Memory B cell (primary cell): ENCODE results near the gene MITF.

Source experiments
- ATAC-seq: fragments of 150-1000 bp; cut with Tn5 transposase; 2 replicates; pipeline ENCODE4 v1.10.0; 2021; ENCODE audit warnings: low read depth, mild to moderate bottlenecking, moderate library complexity
- DNase-seq, 2 donors: peaks; one replicate each; pipeline ENCODE4 v3.0.0; 2022; ENCODE audit warnings: low spot score in 2 of 2
- H3K27ac Mint-ChIP-seq: one replicate; pipeline ENCODE4 v1.8.0; 2022; ENCODE audit warnings: mild to moderate bottlenecking, moderate library complexity, mixed read lengths
- H3K27me3 Mint-ChIP-seq: one replicate; pipeline ENCODE4 v1.8.0; 2022; ENCODE audit warnings: mixed read lengths
- H3K36me3 Mint-ChIP-seq: one replicate; pipeline ENCODE4 v1.8.0; 2022; ENCODE audit warnings: mild to moderate bottlenecking, mixed read lengths
- H3K4me1 Mint-ChIP-seq: one replicate; pipeline ENCODE4 v1.8.0; 2022; ENCODE audit warnings: mixed read lengths
- H3K4me3 Mint-ChIP-seq: one replicate; pipeline ENCODE4 v1.8.0; 2022; ENCODE audit warnings: mild to moderate bottlenecking, moderate library complexity, mixed read lengths
- H3K9me3 Mint-ChIP-seq: one replicate; pipeline ENCODE4 v1.8.0; 2022; ENCODE audit warnings: mixed read lengths

The MITF gene

DNA sequence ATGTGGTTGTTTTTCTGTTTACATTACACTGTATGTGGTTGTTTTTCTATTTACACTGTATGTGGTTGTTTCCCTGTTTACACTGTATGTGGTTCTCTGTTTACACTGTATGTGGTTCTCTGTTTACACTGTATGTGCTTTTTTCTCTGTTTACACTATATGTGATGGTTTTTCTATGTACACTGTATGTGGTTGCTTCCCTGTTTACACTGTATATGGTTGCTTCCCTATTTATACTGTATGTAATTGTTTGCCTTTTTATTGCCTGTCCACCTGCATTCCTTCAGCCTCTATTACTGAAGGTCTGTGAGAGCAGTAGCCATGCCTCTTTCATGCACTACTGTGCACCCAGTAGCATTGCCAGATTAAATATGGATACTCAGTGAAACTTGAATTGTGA lies 94.3 kb downstream of the MITF start:
- Mint-ChIP-seq H3K36me3 (no peaks in the 10 kb centered on the region), H3K9me3 (peaks cover 6% of the 10 kb centered on the region), H3K27me3 (no peaks in the 10 kb centered on the region), H3K4me1 (no peaks in the 10 kb centered on the region), H3K4me3 (no peak overlapping the region), H3K27ac (no peak overlapping the region)
- DNase-seq = no peak
- no peak for ATAC-seq

DNA sequence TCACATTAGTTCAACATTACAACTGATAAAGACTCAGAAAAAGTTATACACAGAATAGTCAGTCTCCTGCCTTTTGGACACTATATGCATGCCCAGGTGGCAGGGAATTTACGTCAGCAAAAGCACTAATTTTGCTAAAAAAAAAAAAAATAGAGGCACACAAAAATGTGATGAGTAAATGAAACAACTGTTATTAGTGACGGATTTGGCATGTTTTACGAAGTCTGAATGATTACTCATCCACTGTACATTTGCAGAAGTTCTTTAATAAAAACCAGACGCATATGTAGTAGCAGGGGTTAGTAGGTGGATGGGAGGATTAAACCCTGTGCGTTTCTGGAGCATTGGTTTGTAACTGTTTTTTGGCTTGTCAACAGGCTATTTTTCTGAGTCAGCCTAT lies 99.0 kb downstream of the MITF start:
- no peak overlapping the region for H3K27ac Mint-ChIP-seq
- no peaks in the 10 kb centered on the region for H3K27me3 Mint-ChIP-seq
- no peak for DNase-seq
- H3K4me3 Mint-ChIP-seq = no peak overlapping the region
- H3K36me3 Mint-ChIP-seq = no peaks in the 10 kb centered on the region
- H3K9me3 Mint-ChIP-seq = peaks cover 7% of the 10 kb centered on the region
- no peaks in the 10 kb centered on the region for H3K4me1 Mint-ChIP-seq
- no peak for ATAC-seq

DNA sequence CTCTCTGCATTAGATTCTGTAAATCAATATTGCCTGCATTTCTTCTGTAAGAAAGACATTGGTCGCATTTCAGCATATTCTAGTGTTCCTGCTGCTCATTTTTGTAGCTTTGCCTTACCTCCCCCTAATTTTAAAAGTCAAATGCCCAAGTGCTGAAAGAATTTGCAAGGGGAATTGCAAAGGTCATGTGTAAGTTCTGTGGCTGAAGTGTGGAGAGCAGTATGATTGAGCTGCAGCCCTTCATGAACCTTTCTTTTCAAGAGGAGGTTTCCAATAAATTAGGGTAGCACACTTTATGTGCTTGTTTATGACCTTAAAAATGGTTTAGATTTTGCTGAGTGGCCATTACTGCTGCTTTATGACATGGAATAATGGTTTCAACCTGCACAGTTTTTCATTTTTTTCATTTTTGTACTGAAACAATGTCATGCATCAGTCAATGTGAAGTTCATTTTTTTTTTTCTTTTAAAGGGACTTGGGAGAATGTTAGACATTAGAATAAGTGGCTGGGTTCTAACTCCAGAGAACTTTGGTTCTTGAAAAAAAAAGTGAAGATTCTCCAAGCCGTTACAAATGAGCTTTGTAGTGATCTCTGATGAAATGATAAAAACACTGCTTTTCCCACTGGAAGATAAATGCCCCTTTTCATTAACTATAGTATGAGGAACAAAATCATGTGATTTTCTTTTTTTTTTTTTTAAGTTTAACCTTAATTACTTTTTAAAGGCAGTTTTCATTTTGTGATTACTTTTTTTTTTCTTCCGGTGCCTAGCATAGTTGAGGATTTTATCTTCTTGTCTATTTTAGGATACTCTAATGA lies 99.6 kb downstream of the MITF start:
- Mint-ChIP-seq H3K36me3 (no peaks in the 10 kb centered on the region), H3K27me3 (no peaks in the 10 kb centered on the region), H3K4me1 (no peaks in the 10 kb centered on the region), H3K4me3 (no peak overlapping the region), H3K27ac (no peak overlapping the region), H3K9me3 (peaks cover 7% of the 10 kb centered on the region)
- DNase-seq = no peak
- ATAC-seq = no peak

DNA sequence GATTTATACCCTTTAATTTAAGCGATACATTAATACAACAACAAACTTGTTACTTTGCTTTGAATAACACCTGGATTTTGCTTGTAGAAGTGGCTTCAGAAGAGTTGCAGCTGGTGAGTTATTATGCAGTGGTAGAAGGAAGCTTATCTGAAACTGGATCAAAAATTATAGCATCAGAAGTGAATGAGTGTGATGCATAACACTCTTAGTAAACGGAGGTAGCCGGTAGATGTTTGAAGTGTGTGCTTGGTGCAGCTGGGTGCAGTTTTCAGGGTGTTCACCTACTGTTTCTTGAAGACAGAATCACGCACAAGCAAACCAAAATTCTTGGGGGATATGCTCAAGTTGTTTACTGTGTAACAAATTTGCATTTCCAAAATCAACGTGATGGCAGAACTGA lies 103.1 kb downstream of the MITF start:
- Mint-ChIP-seq H3K4me3 (no peak overlapping the region), H3K27ac (no peak overlapping the region), H3K9me3 (peaks cover 3% of the 10 kb centered on the region), H3K36me3 (no peaks in the 10 kb centered on the region), H3K27me3 (no peaks in the 10 kb centered on the region), H3K4me1 (no peaks in the 10 kb centered on the region)
- ATAC-seq (no peak), DNase-seq (no peak)

DNA sequence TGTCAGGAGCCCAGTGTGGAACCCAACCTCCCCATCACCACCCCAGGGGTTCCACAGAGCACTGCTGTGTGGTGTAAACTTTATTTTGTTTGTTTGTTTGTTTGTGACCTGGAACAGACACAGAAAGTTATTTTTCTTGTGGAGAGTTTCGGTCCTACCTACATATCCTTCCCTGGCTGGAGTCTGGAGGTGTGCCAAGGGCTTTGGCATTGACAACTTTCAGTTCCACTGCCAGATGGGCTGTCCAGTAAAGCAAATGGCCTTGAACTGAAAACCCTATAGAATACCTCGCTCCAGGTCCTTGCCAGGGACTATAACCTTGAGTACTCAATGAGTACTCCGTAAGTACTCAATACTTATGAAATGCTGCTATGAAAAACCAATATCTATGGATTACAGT lies 103.5 kb downstream of the MITF start:
- Mint-ChIP-seq H3K4me1 (no peaks in the 10 kb centered on the region), H3K36me3 (no peaks in the 10 kb centered on the region), H3K27me3 (no peaks in the 10 kb centered on the region), H3K27ac (no peak overlapping the region), H3K9me3 (peaks cover 3% of the 10 kb centered on the region), H3K4me3 (no peak overlapping the region)
- DNase-seq = no peak
- ATAC-seq = no peak

DNA sequence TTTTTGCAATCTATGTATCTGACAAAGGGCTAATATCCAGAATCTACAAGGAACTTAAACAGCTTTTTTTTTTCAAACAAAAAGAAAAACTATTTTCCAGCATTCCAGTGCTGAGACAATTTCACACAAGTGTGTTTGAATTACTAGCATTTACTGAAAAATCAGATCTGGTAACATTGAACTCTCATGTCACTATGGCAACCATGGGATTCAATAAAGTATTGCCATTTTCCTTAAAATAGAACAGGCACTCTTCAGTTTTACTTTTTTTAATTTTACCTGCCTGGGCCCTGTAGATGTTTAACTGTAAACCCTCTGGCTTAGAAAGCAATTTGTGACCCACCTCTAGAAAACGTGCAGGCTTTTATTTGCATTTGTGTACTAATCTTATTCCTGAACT lies 105.4 kb downstream of the MITF start:
- DNase-seq (no peak), ATAC-seq (no peak)
- peaks cover 3% of the 10 kb centered on the region for H3K9me3 Mint-ChIP-seq
- no peak overlapping the region for H3K27ac Mint-ChIP-seq
- no peak overlapping the region for H3K4me3 Mint-ChIP-seq
- no peaks in the 10 kb centered on the region for H3K27me3 Mint-ChIP-seq
- H3K4me1 Mint-ChIP-seq = no peaks in the 10 kb centered on the region
- no peaks in the 10 kb centered on the region for H3K36me3 Mint-ChIP-seq

DNA sequence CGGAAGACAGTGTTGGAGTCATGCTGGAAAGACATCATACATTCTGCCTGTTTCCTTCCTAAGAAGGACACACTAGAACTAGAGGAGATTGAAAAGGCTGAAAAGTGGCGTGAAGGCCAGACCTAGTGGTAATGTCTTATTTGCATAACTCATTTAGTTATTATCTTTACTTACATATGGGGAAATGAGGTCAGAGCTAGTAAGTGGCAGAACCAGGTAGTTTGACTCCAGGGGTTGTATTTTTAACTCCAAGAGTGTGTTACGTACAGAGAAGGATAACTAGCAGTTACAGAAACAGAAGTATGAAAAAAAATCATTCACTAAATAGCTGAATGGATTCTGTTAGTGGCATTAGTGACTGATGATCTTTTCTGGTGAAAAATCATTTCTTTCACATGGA lies 108.0 kb downstream of the MITF start:
- H3K27me3 Mint-ChIP-seq = no peaks in the 10 kb centered on the region
- H3K4me3 Mint-ChIP-seq = no peak overlapping the region
- H3K9me3 Mint-ChIP-seq = peaks cover 2% of the 10 kb centered on the region
- H3K4me1 Mint-ChIP-seq = no peaks in the 10 kb centered on the region
- H3K27ac Mint-ChIP-seq = no peak overlapping the region
- ATAC-seq (no peak), DNase-seq (no peak)
- H3K36me3 Mint-ChIP-seq = no peaks in the 10 kb centered on the region

DNA sequence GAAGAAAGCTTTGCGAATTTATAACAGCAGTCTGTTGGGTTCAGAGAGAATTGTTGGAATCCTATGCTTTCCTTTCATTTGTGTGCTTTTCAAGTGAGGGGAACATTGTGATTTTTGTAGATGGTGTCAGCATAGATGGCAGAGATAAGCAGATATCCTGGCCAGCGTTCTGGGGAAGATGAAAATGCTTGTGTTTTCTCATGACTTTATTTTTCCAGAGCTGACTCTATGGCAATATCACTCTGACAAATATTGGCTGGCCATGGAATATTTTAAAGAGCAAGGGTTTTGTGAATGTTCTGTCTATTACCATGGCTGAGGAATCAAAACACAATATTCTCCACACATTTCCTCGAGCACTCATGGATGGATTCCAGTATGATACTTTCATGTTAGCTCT lies 108.8 kb downstream of the MITF start:
- H3K9me3 Mint-ChIP-seq = no peaks in the 10 kb centered on the region
- DNase-seq = no peak

DNA sequence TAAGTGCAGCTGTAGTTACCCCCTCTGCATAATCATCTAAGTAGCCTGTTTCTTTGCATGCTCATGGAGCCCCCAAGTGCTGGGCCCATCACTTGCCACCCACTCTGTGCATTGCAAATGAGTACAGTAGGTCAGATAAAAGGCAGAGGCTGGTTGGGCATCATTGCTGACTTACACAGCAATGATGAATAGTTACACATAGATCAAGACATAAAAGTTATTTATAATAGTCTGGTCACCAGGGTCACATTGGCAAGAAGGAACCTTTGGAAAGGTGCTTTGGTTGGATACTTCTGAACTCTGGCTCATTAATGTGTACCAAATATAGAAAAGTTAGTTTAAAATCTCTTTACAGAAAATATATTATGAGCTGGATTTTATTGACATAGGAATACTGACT lies 111.6 kb downstream of the MITF start:
- ATAC-seq (no peak), DNase-seq (no peak)
- H3K27me3 Mint-ChIP-seq = no peaks in the 10 kb centered on the region
- H3K4me1 Mint-ChIP-seq = no peaks in the 10 kb centered on the region
- H3K27ac Mint-ChIP-seq = no peak overlapping the region
- H3K4me3 Mint-ChIP-seq = no peak overlapping the region
- H3K36me3 Mint-ChIP-seq = no peaks in the 10 kb centered on the region
- H3K9me3 Mint-ChIP-seq = no peaks in the 10 kb centered on the region

More for the DNA sequence above, 108.8 kb downstream of the MITF start:
- Mint-ChIP-seq H3K27me3 (no peaks in the 10 kb centered on the region), H3K4me1 (no peaks in the 10 kb centered on the region), H3K27ac (no peak overlapping the region), H3K36me3 (no peaks in the 10 kb centered on the region), H3K4me3 (no peak overlapping the region)
- no peak for ATAC-seq

DNA sequence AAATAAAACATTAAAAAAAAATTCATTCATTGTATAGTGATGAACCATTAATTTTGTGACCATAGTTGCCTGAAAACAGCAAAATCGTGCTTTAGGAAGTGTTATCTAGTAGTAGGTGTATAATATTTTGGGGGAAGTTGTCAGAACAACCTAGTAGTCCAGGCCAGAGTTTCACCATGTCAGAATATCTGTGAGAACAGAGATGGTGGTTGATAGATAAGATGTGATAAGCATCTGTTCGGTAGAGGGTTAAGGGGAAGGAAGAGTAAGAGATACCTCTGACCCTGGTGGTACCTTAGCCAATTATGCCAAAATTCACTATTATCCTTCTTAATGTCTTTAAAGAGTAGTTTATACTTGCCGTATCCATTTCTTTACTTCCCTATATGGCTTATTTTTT lies 113.8 kb downstream of the MITF start:
- DNase-seq = no peak
- no peak overlapping the region for H3K4me3 Mint-ChIP-seq
- H3K27me3 Mint-ChIP-seq = no peaks in the 10 kb centered on the region
- ATAC-seq = no peak
- H3K36me3 Mint-ChIP-seq = no peaks in the 10 kb centered on the region
- no peaks in the 10 kb centered on the region for H3K4me1 Mint-ChIP-seq
- H3K9me3 Mint-ChIP-seq = no peaks in the 10 kb centered on the region
- H3K27ac Mint-ChIP-seq = no peak overlapping the region

DNA sequence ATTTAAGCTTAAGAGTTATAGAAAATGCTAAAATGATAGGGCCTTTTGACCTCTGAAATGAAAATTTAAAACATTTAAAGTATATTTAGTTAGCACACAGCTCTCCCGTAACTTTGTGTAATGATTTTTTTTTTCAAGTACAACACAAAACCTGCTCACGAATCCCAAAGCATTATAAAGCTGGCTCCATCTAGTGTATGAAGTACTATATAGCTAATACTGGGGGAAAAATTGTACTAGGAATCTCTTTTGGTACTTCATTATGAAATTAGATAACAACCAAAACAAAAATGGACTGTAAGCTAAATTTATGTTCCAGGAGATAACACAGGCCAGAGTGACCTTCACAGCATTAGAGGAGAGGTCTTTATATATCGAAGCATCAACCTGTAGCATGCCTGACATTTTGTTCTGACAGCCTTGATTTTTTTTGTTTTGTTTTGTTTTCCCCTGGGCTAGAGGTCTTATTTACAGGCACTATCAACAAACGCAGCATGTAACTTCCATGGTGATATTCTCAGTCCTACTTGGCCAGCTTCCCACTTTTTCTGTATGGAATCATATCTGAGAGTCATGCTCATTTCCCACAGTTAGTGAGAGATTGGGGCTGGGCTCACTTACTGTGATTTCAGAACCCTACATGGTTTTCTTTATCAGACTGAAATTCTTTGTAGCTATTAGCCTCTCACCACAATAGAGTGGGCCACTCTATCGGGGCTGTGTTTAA lies 116.3 kb downstream of the MITF start:
- no peaks in the 10 kb centered on the region for H3K9me3 Mint-ChIP-seq
- no peaks in the 10 kb centered on the region for H3K4me1 Mint-ChIP-seq
- DNase-seq (no peak), ATAC-seq (no peak)
- no peaks in the 10 kb centered on the region for H3K36me3 Mint-ChIP-seq
- no peak overlapping the region for H3K27ac Mint-ChIP-seq
- no peaks in the 10 kb centered on the region for H3K27me3 Mint-ChIP-seq
- no peak overlapping the region for H3K4me3 Mint-ChIP-seq

DNA sequence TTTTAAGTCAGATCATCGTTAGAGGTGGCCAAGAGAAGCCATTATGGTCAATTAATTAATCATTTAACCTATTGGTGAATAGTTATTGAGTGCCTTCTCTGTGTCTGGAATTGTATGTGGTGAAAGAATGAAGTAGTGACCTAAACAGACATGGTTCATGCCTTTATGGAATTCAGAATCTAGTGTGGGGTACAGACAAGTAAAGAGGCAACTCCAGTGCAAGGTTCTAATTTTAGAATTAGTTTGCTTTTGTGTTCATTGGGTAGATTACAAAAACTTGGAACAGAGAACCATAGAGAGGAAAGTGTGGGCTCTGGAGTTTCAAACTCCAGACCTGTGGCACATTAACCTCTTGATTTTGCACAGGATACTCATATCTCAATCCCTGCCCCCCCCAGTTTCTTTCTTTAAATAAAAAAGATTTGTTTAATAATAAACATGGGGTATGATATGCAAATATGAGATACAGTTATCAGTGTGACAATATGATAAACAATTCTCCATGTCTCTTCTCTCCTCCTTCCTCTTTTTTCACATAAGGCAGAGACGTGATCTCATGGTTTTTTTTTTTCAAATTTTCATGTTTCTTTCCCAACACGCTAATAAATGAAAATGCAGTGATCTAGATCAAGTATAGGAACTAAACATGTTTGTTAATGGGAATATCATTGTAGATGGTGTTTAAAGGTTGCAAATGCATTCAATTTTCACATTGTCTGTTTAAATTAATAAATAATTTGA lies 117.9 kb downstream of the MITF start:
- ATAC-seq (no peak), DNase-seq (no peak)
- Mint-ChIP-seq H3K9me3 (no peaks in the 10 kb centered on the region), H3K27ac (no peak overlapping the region), H3K4me1 (no peaks in the 10 kb centered on the region), H3K4me3 (no peak overlapping the region), H3K36me3 (no peaks in the 10 kb centered on the region), H3K27me3 (no peaks in the 10 kb centered on the region)

DNA sequence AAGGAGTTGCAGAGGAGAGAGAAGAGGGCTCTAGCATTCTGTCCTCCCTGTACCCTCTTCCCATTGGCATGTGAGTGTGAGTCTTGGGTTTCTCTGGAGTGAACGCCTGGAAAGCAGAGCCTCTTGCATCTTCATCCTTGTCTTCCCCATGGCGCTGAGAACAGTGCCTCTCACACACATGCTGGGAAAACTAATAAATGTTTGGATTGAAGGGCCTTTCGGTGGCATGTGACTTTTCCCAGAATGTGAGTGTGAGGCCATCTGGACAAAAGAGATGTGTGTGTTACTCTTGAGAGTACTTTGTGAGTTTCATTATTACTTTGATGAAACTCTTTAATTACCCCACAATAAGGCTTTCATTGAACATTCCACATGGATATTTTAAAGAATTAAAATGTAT lies 122.3 kb downstream of the MITF start:
- no peaks in the 10 kb centered on the region for H3K36me3 Mint-ChIP-seq
- no peak overlapping the region for H3K27ac Mint-ChIP-seq
- ATAC-seq (no peak), DNase-seq (no peak)
- no peaks in the 10 kb centered on the region for H3K9me3 Mint-ChIP-seq
- H3K4me1 Mint-ChIP-seq = no peaks in the 10 kb centered on the region
- peaks cover 2% of the 10 kb centered on the region for H3K27me3 Mint-ChIP-seq
- H3K4me3 Mint-ChIP-seq = no peak overlapping the region

DNA sequence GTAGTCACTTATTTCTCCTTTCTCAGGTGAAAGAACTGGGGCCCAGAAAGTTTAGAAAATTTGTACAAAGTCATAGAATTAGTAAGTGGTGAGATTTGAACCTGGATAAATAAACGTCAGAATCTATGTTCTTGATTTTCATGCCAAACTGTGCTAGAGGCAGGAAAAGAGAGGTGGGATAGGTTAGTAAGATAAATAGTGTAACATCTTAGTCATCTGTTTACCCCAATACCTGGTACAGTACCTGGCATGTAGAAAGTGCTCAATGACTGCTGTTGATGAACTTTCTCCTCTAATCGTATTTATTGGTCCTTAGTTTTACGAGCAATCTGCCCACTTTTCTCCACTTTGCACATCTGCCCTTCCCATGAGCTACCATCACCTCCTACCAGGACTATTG lies 124.9 kb downstream of the MITF start:
- H3K27me3 Mint-ChIP-seq = peaks cover 2% of the 10 kb centered on the region
- H3K4me3 Mint-ChIP-seq = no peak overlapping the region
- ATAC-seq = no peak
- H3K27ac Mint-ChIP-seq = no peak overlapping the region
- no peaks in the 10 kb centered on the region for H3K4me1 Mint-ChIP-seq
- no peaks in the 10 kb centered on the region for H3K36me3 Mint-ChIP-seq
- DNase-seq = no peak
- H3K9me3 Mint-ChIP-seq = no peaks in the 10 kb centered on the region
